HEK293 (cell line): ENCODE data around the gene MASP1.

Experiments
- CTCF ChIA-PET: fragments of 350-600 bp; formaldehyde crosslinking; extraction: SDS; loops from one replicate; lab custom pipeline; 2021; ENCODE audit warnings: antibody characterized with exemption; lab: Yijun Ruan, JAX
- POLR2A ChIA-PET: fragments of 300-600 bp; formaldehyde crosslinking; extraction: SDS; loops from one replicate; lab custom pipeline; 2020; ENCODE audit warnings: antibody characterized with exemption, inconsistent platforms; lab: Yijun Ruan, JAX
- H3K27ac ChIP-seq: fragments of 200-500 bp; sonication (Bioruptor generic); 2 replicates; pipeline ENCODE4 v1.5.1; 2014; ENCODE audit warnings: low read depth, low read length, control low read depth, inconsistent platforms; ENCODE audit errors: extremely low read depth
- H3K36me3 ChIP-seq, 2 experiments: fragments of 200-500 bp in 1 of 2; sonication (Bioruptor generic) in 1 of 2; 1 replicate in 1 of 2; 2 replicates in 1 of 2; pipeline ENCODE4 v1.5.1; 2014 to 2017; ENCODE audit warnings: inconsistent platforms in 2 of 2, low read length in 2 of 2; ENCODE audit not compliant: control insufficient read depth in 2 of 2, insufficient read depth in 1 of 2
- H3K4me1 ChIP-seq: fragments of 200-500 bp; sonication (Bioruptor generic); 2 replicates; pipeline ENCODE4 v1.5.1; 2014; ENCODE audit warnings: mild to moderate bottlenecking, low read length, inconsistent platforms; ENCODE audit not compliant: control insufficient read depth, insufficient read depth
- H3K4me3 ChIP-seq: 2 replicates; pipeline ENCODE4 v1.5.1; 2011; ENCODE audit warnings: low read depth, mild to moderate bottlenecking, control low read depth, low read length, moderate library complexity
- H3K9me3 ChIP-seq: fragments of 200-500 bp; sonication (Bioruptor generic); 2 replicates; pipeline ENCODE4 v1.5.1; 2014; ENCODE audit warnings: low read depth, low read length, inconsistent platforms; ENCODE audit not compliant: control insufficient read depth, insufficient read depth
- EGR2 ChIP-seq: fragments of 450-650 bp; formaldehyde crosslinking; IDR thresholded peaks from 2 replicates; pipeline ENCODE4 v1.5.1; 2016; ENCODE audit warnings: low read depth, missing biosample characterization, missing genetic modification characterization
- GLIS2 ChIP-seq: fragments of 450-650 bp; formaldehyde crosslinking; IDR thresholded peaks from 2 replicates; pipeline ENCODE4 v1.5.1; 2016; ENCODE audit warnings: missing biosample characterization, missing genetic modification characterization
- HOXD13 ChIP-seq: sonication (generic); formaldehyde crosslinking; IDR thresholded peaks from 2 replicates; pipeline ENCODE4 v1.8.0; 2022; ENCODE audit warnings: missing genetic modification reagents, borderline replicate concordance
- KLF9 ChIP-seq: fragments of 450-650 bp; formaldehyde crosslinking; IDR thresholded peaks from 2 replicates; pipeline ENCODE4 v1.5.1; 2016; ENCODE audit warnings: missing biosample characterization, missing genetic modification characterization, low read depth
- MZF1 ChIP-seq: fragments of 450-650 bp; formaldehyde crosslinking; IDR thresholded peaks from 2 replicates; pipeline ENCODE4 v1.5.1; 2017; ENCODE audit warnings: missing biosample characterization, missing genetic modification characterization, borderline replicate concordance
- PATZ1 ChIP-seq: fragments of 450-650 bp; formaldehyde crosslinking; IDR thresholded peaks from 2 replicates; pipeline ENCODE4 v1.5.1; 2016; ENCODE audit warnings: missing biosample characterization, missing genetic modification characterization
- REST ChIP-seq: fragments of 450-650 bp; formaldehyde crosslinking; IDR thresholded peaks from 2 replicates; pipeline ENCODE4 v1.5.1; 2016; ENCODE audit warnings: missing biosample characterization, missing genetic modification characterization
- SCRT2 ChIP-seq: fragments of 450-650 bp; formaldehyde crosslinking; IDR thresholded peaks from 2 replicates; pipeline ENCODE4 v1.5.1; 2016; ENCODE audit warnings: missing biosample characterization, missing genetic modification characterization
- ZNF114 ChIP-seq: fragments of 450-650 bp; formaldehyde crosslinking; IDR thresholded peaks from 2 replicates; pipeline ENCODE4 v1.5.0; 2017; ENCODE audit warnings: missing biosample characterization, missing genetic modification characterization
- ZNF157 ChIP-seq: fragments of 450-650 bp; formaldehyde crosslinking; IDR thresholded peaks from 2 replicates; pipeline ENCODE4 v1.5.1; 2016; ENCODE audit warnings: missing biosample characterization, missing genetic modification characterization
- ZNF391 ChIP-seq: fragments of 450-650 bp; formaldehyde crosslinking; IDR thresholded peaks from 2 replicates; pipeline ENCODE4 v1.5.1; 2016; ENCODE audit warnings: low read depth, missing biosample characterization, missing genetic modification characterization, borderline replicate concordance
- ZNF394 ChIP-seq: fragments of 450-650 bp; formaldehyde crosslinking; IDR thresholded peaks from 2 replicates; pipeline ENCODE4 v1.5.1; 2016; ENCODE audit warnings: missing biosample characterization, missing genetic modification characterization, mild to moderate bottlenecking, moderate library complexity, borderline replicate concordance
- ZNF416 ChIP-seq: fragments of 450-650 bp; formaldehyde crosslinking; IDR thresholded peaks from 2 replicates; pipeline ENCODE4 v1.5.1; 2016; ENCODE audit warnings: missing biosample characterization, missing genetic modification characterization
- ZNF449 ChIP-seq: fragments of 450-650 bp; formaldehyde crosslinking; IDR thresholded peaks from 2 replicates; pipeline ENCODE4 v1.5.1; 2017; ENCODE audit warnings: missing biosample characterization, mild to moderate bottlenecking, missing genetic modification characterization, moderate library complexity
- ZNF48 ChIP-seq: fragments of 450-650 bp; formaldehyde crosslinking; IDR thresholded peaks from 2 replicates; pipeline ENCODE4 v1.5.1; 2016; ENCODE audit warnings: missing biosample characterization, missing genetic modification characterization
- ZNF488 ChIP-seq: fragments of 450-650 bp; formaldehyde crosslinking; IDR thresholded peaks from 2 replicates; pipeline ENCODE4 v1.5.1; 2016; ENCODE audit warnings: missing biosample characterization, missing genetic modification characterization
- ZNF529 ChIP-seq: fragments of 450-650 bp; formaldehyde crosslinking; IDR thresholded peaks from 2 replicates; pipeline ENCODE4 v1.5.1; 2017; ENCODE audit warnings: missing genetic modification characterization, missing biosample characterization; ENCODE audit not compliant: insufficient replicate concordance
- ZNF629 ChIP-seq: fragments of 450-650 bp; formaldehyde crosslinking; IDR thresholded peaks from 2 replicates; pipeline ENCODE4 v1.5.1; 2017; ENCODE audit warnings: missing biosample characterization, missing genetic modification characterization
- ZNF677 ChIP-seq: fragments of 450-650 bp; IDR thresholded peaks from 2 replicates; pipeline ENCODE4 v1.5.0; 2018; ENCODE audit warnings: missing biosample characterization, mild to moderate bottlenecking, missing genetic modification characterization, moderate library complexity
- ZSCAN16 ChIP-seq: fragments of 450-650 bp; formaldehyde crosslinking; IDR thresholded peaks from 2 replicates; pipeline ENCODE4 v1.5.1; 2016; ENCODE audit warnings: missing biosample characterization, missing genetic modification characterization

The MASP1 gene

GRCh38 chr3:187256051-187256616 is 35.4 kb downstream of the MASP1 start:
- Histone ChIP-seq H3K9me3 (no peaks in the 10 kb centered on the region), H3K36me3 (no peaks in the 10 kb centered on the region), H3K4me3 (no peak overlapping the region), H3K4me1 (no peaks in the 10 kb centered on the region), H3K27ac (no peak overlapping the region)
- ChIA-PET POLR2A (no interaction called here), CTCF (interaction anchor here (1.4 kb wide), 1 partner anchor 9 kb away, joined by 4 read pairs; no protein-coding TSS in a partner anchor)
- TF ChIP-seq ZSCAN16 (tag by site-specific recombination) (no peak), GLIS2 (no peak), ZNF394 (tag by site-specific recombination) (no peak), ZNF391 (tag by site-specific recombination) (no peak), ZNF48 (tag by site-specific recombination) (no peak), SCRT2 (tag by site-specific recombination) (no peak), ZNF449 (tag by site-specific recombination) (no peak), ZNF416 (tag by site-specific recombination) (no peak), KLF9 (tag by site-specific recombination) (no peak), ZNF114 (tag by site-specific recombination) (no peak), REST (tag by site-specific recombination) (no peak), MZF1 (tag by site-specific recombination) (no peak), ZNF629 (tag by site-specific recombination) (no peak), ZNF157 (tag by site-specific recombination) (no peak), ZNF529 (tag by site-specific recombination) (no peak), ZNF488 (no peak), EGR2 (tag by site-specific recombination) (no peak), ZNF677 (tag by site-specific recombination) (no peak), PATZ1 (tag by site-specific recombination) (no peak), HOXD13 (no peak)
